Measurements from ENCODE around the gene ARMH1.

DNA sequence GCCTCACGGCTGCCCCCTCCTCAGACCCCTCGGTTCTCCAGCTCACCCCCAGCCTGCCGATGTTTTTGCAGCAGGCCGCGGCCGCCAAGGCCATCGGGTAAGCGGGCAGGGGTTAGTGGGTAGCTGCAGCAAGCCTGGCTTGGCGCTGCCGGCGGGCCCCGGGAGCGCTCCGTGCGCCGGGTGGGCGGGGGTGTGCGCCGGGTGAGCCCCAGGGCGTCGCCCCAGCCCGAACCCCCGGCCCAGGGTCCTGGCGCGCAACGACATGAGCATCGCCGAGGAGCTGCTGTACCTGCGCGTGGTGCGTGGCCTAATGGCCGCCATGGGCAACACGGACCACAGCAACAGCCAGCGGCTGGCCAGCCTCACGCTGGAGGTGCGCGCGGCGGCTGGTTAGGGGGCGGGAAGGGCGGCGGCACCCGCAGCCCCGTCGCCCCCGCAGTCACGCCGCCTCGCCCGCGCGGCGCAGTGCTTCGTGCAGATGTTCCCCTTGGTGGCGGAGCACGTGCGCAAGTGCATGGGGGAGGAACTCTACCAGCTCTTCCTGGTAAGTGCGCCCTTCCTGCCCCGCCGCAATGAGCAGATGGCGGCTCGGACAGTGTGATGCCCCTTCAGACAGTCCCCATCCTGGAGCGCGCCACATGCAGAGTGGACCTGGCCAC lies 49.9 kb downstream of the ARMH1 start:
- TF ChIP-seq, protein P1, sequence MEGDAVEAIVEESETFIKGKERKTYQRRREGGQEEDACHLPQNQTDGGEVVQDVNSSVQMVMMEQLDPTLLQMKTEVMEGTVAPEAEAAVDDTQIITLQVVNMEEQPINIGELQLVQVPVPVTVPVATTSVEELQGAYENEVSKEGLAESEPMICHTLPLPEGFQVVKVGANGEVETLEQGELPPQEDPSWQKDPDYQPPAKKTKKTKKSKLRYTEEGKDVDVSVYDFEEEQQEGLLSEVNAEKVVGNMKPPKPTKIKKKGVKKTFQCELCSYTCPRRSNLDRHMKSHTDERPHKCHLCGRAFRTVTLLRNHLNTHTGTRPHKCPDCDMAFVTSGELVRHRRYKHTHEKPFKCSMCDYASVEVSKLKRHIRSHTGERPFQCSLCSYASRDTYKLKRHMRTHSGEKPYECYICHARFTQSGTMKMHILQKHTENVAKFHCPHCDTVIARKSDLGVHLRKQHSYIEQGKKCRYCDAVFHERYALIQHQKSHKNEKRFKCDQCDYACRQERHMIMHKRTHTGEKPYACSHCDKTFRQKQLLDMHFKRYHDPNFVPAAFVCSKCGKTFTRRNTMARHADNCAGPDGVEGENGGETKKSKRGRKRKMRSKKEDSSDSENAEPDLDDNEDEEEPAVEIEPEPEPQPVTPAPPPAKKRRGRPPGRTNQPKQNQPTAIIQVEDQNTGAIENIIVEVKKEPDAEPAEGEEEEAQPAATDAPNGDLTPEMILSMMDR (IDR thresholded peaks at IDR 0.05), result no peak
- no peak for TF ChIP-seq POLR2AphosphoS5 (IDR thresholded peaks at IDR 0.05)
